ENCODE results near the gene PRKAG3. TPM values are rescaled to one million over a fixed set of nuclear protein-coding genes. Genes with fewer than 3 reads are reported as not detected.

Gene PRKAG3
- total RNA-seq, 3 donors from 2014 or later (not counting 1 experiment from before 2014, with no cell fraction given): not detected

DNA sequence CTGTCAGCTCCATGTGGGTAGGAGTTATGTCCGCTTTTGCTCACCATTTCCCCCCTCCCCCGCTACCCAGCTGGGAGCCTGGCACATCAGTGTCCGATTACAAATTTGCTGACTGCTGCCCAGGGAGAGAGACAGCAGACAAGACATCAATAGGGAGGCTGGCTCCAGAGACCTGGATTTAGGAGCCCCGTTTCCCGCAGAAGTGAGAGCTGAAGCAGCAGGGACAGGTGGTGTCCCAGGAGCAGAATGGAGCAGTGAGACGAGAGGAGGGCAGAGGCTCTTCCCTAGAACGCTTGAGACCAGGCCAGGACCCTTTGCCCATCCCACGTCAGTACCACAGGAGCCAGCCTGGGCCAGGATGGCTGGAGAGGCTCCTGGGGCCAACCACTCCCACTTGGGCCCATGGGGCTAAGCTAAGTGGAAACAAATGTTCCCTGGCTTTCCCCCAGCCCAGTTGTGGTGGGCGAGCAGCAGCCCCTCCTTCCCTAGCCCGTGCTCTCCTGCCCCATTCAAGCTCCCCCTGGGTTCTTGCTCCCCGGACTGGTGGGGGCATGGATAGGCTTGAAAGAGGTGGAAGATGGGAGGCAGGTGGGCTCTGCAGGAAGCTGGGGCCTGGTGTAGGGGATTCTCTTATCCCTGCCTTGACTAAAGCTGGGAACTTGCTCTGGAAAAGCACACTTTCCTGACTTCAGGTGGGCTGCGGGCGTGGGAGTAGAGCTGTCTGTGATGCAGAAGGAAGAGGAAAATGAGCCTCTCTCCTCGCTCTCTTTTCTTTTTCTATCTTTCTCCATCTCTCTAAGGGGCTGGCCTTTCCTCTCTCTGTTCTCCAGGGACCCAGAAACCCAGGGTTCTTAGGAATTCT, 23.9 kb upstream of the PRKAG3 start:
- WGBS (ENCODE audit: insufficient coverage): 54% methylated on average over 11 of the region's 14 CpGs
- Histone ChIP-seq H3K4me3 (ENCODE audit: low read length) (no peak overlapping the region), H3K4me1 (ENCODE audit: control insufficient read depth, insufficient read depth, low read length) (peaks cover 15% of the 10 kb centered on the region), H3K36me3 (ENCODE audit: control insufficient read depth, insufficient read depth, low read length) (no peaks in the 10 kb centered on the region), H3K27me3 (ENCODE audit: control insufficient read depth, insufficient read depth, low read length) (peaks cover 44% of the 10 kb centered on the region), H3K9me3 (ENCODE audit: control insufficient read depth, insufficient read depth, low read length) (no peaks in the 10 kb centered on the region), H3K27ac (ENCODE audit: low read length) (no peak overlapping the region)
- Mint-ChIP-seq H3K4me1 (peaks cover 0 to 20% of the 10 kb centered on the region in 2 donors), H3K9me3 (no peaks in the 10 kb centered on the region), H3K4me3 (no peak overlapping the region), H3K36me3 (no peaks in the 10 kb centered on the region), H3K27ac (no peak overlapping the region), H3K27me3 (ENCODE audit: low read depth in 2 of 2) (peaks cover 59 to 69% of the 10 kb centered on the region in 2 donors)
- no peak for ATAC-seq
- TF ChIP-seq CTCF (IDR thresholded peaks at IDR 0.05): no peak
- DNase-seq: no peak
- intact Hi-C loops (cut with micrococcal nuclease): loop anchor here (10.0 kb wide), 1 partner anchor 581 kb away; the partner anchor contains the start of genes AAMP and PNKD

GRCh38 chr2:218854860-218855259, 23.3 kb upstream of the PRKAG3 start:
- peaks cover 0 to 14% of the 10 kb centered on the region in 2 donors for H3K4me1 Mint-ChIP-seq
- H3K4me3 ChIP-seq (ENCODE audit: low read length): no peak overlapping the region
- TF ChIP-seq CTCF (IDR thresholded peaks at IDR 0.05): no peak
- H3K4me1 ChIP-seq (ENCODE audit: control insufficient read depth, insufficient read depth, low read length): peaks cover 8% of the 10 kb centered on the region
- H3K36me3 ChIP-seq (ENCODE audit: control insufficient read depth, insufficient read depth, low read length): no peaks in the 10 kb centered on the region
- ATAC-seq (no peak), DNase-seq (no peak)
- 65% methylated on average over 4 of the region's 5 CpGs for WGBS (ENCODE audit: insufficient coverage)
- H3K27me3 Mint-ChIP-seq (ENCODE audit: low read depth in 2 of 2): peaks cover 52 to 63% of the 10 kb centered on the region in 2 donors
- peaks cover 37% of the 10 kb centered on the region for H3K27me3 ChIP-seq (ENCODE audit: control insufficient read depth, insufficient read depth, low read length)
- no peaks in the 10 kb centered on the region for H3K9me3 ChIP-seq (ENCODE audit: control insufficient read depth, insufficient read depth, low read length)
- intact Hi-C loops (cut with micrococcal nuclease): loop anchor here (10.0 kb wide), 1 partner anchor 580 kb away; the partner anchor contains the start of genes AAMP and PNKD
- H3K36me3 Mint-ChIP-seq: no peaks in the 10 kb centered on the region
- H3K9me3 Mint-ChIP-seq: no peaks in the 10 kb centered on the region
- no peak overlapping the region for H3K27ac ChIP-seq (ENCODE audit: low read length)
- H3K4me3 Mint-ChIP-seq: no peak overlapping the region
- no peak overlapping the region for H3K27ac Mint-ChIP-seq

- intact Hi-C loops (cut with micrococcal nuclease): loop anchor here (10.0 kb wide), 1 partner anchor 579 kb away; the partner anchor contains the start of genes AAMP and PNKD
- no peak overlapping the region for H3K27ac ChIP-seq (ENCODE audit: low read length)
- Mint-ChIP-seq H3K9me3 (no peaks in the 10 kb centered on the region), H3K36me3 (no peaks in the 10 kb centered on the region), H3K27ac (no peak overlapping the region), H3K4me1 (peaks cover 0 to 13% of the 10 kb centered on the region in 2 donors), H3K27me3 (ENCODE audit: low read depth in 2 of 2) (peaks cover 52 to 57% of the 10 kb centered on the region in 2 donors), H3K4me3 (no peak overlapping the region)
- H3K4me3 ChIP-seq (ENCODE audit: low read length): no peak overlapping the region
- no peak for ATAC-seq
- H3K9me3 ChIP-seq (ENCODE audit: control insufficient read depth, insufficient read depth, low read length): no peaks in the 10 kb centered on the region
- H3K36me3 ChIP-seq (ENCODE audit: control insufficient read depth, insufficient read depth, low read length): no peaks in the 10 kb centered on the region
- peaks cover 31% of the 10 kb centered on the region for H3K27me3 ChIP-seq (ENCODE audit: control insufficient read depth, insufficient read depth, low read length)
- TF ChIP-seq CTCF (IDR thresholded peaks at IDR 0.05): no peak
- DNase-seq: no peak
- WGBS (ENCODE audit: insufficient coverage): 33% methylated on average over 5 of the region's 5 CpGs
- peaks cover 1% of the 10 kb centered on the region for H3K4me1 ChIP-seq (ENCODE audit: control insufficient read depth, insufficient read depth, low read length)
Observed at GRCh38 chr2:218853766-218854165, 22.2 kb upstream of the PRKAG3 start.

Measured in natural killer cell (primary cell).